OCI-LY7 (cell line): ENCODE results near the gene SART1.

Experiments
- CTCF ChIP-seq: fragments of 200-600 bp; sonication (generic); conservative IDR thresholded peaks from 2 replicates; pipeline ENCODE4 v1.5.1; 2014; ENCODE audit warnings: mild to moderate bottlenecking, antibody characterized with exemption, low read length, moderate library complexity, mixed read lengths
- EZH2phosphoT487 ChIP-seq: fragments of 200-600 bp; sonication (generic); IDR thresholded peaks from 2 replicates; pipeline ENCODE4 v1.6.1; 2018; ENCODE audit warnings: low read depth, borderline replicate concordance, mild to moderate bottlenecking, mixed run types, antibody characterized with exemption, low read length, moderate library complexity, mixed read lengths

- TF ChIP-seq CTCF: no peak
- TF ChIP-seq EZH2phosphoT487: no peak
These were observed 55.3 kb downstream of the SART1 start for GRCh38 chr11:66016793-66017177.
